HG03196 (cell line): ENCODE results near the gene PPIB.

Source experiments
- ATAC-seq: cut with Tn5 transposase; IDR thresholded peaks from one replicate; pipeline ENCODE4 v1.9.1; 2021; ENCODE audit not compliant: unreplicated experiment

PPIB gene

DNA sequence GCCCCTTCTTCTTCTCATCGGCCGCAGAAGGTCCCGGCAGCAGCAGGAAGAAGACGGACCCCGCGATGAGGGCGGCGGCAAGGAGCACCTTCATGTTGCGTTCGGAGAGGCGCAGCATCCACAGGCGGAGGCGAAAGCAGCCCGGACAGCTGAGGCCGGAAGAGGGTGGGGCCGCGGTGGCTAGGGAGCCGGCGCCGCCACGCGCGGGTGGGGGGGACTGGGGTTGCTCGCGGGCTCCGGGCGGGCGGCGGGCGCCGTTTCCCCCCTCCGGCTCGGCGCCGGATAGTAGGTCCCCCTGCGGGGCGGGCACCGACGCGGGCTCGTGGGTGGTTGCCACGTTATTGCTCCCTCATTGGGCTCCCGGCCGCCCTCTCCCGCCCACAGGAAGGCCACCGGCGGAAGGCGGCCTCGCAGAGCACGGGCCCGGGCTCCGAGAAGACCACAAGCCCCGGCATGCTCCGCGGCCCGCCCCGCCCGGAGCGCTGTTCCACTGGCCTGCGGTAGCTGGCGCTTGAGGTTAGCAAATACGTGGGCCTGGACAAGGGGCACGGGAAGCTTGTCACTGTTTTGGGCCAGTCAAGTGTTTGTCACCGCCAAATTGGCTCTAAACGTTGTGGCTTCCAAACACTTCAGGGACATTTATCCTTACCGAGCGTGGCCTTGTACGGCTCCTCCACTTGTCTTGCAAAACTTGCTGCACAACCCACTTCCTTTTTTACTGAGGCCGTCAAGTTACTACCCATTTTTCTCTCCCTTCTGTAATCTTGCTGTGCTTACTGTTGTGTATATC is at the start of gene PPIB:
PPIB (minus strand) TSS at position 154 of the 790 bp plus-strand sequence; CDS start at position 118, 36 bp downstream.
- ATAC-seq = peak; percentile 89

DNA sequence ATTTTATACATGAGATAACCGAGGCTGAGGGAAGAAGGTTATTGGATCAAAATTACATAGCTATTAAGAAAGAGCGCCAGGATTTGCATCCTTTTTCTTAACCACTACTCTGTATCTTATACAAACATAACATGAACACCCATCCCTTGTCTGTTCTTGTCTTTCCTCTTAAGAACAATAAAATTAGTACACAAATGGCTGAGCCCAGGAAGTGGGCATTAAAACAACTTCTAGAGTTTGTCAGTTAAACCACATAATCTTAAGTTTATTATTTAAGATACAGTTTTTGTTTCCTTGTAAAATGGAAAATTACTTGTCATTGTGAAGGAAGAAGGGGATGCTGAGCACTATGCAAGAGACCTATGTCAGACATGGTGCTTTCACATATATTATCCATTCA is 48.9 kb upstream of the PPIB start:
- ATAC-seq = no peak

DNA sequence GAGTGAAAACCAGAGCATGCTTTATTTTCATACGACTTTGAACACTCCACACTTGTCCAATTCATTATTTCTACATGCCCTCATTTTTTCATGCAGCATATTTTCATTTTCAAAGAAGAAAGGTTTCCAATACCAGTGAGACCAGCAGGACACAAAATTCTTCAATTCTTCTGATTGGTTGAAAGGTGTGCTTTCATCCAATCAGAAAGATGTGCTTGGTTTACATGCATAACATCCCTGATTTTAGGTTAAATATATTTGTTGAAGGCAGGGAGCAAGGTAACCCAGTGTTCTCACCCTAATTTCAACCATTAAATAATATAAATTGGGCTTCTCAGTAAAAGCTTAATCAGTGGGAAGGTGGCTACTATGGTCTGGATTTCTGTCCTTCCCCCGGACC is 47.5 kb upstream of the PPIB start:
- ATAC-seq = no peak

DNA sequence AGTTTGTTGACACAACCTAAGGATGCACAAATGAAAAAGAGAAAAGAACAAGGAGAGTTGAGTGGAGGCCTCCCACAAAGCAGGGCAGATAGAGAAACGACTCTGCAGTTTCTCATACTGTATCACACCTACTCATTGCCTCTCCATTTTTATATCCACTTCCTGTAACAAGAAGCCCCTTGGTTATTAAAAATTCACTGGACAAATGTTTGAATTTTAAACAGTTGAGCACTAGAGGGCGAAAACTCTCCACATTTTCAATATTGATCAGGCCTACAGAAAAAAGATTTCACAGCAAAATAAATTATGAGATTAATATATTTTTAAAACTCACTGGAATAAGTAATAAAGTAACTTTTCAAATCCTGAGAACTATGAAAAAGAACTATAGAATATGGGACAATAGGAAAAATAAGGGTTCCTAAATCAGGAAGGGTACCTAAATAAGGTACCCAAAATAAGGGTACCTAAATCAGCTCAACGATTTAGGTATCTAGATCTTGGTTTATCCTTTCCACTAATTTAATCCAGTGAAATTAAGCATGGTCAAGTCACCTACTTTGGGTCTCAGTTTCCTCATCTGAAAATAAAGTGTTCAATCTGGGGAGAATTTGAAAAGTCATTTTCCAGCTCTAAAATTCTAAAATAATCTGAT is 47.0 kb upstream of the PPIB start:
- no peak for ATAC-seq

DNA sequence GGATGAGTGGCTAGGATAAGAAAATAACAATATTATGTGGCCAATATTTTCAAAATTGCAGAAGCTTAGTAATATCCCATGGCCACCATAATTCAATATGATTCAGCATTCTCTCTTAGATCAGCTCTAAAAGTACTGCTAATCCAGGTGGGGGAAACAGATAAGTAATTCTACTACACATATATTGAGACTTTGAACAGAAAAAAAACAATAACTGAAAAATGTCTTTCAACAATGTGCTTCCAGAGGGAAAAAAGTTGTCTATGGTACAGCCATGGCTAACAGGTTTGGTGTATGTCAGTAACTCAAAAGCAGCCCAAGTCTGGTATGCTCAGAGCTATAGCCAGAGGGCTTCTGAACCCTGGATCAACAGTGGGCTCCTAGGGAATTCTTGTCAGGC is 42.4 kb upstream of the PPIB start:
- ATAC-seq = no peak

DNA sequence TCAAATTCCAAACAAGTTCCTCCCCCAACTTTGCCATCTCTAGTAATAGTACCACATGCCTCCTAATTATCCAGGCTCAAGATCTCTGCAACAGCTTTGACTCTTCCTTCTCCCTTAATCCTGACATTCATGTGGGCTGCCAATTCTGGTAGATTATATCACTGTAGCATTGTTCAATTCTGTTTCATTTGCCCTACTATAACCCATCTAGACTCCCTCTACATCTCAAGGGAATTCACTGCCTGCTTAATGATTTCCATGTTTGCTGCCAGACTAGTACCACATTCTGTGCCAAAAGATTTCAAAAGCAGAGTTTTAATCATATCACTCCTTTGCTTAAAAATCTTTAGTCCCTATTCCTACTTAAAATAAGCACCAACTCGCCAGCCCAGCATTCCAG is 34.6 kb upstream of the PPIB start:
- no peak for ATAC-seq

DNA sequence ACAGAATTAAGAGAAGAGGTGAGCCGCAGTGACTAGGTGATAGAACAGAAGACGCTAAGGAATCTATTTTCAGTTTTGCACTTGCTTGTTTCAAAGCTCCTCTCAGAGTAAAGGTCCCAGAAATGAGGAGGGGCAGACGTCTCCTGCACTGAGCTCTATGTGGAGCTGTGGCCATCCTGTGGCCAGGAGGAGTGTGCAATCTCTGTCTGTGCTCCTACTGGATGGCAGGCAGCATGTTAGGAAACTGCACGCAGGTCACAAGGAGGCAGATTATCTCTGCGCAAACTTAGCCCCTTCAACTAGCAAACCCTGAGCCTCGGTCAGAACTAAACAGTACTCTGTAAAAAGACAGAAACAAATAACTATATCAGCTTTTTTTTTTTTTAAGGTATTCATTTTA is 31.1 kb upstream of the PPIB start:
- ATAC-seq = no peak

DNA sequence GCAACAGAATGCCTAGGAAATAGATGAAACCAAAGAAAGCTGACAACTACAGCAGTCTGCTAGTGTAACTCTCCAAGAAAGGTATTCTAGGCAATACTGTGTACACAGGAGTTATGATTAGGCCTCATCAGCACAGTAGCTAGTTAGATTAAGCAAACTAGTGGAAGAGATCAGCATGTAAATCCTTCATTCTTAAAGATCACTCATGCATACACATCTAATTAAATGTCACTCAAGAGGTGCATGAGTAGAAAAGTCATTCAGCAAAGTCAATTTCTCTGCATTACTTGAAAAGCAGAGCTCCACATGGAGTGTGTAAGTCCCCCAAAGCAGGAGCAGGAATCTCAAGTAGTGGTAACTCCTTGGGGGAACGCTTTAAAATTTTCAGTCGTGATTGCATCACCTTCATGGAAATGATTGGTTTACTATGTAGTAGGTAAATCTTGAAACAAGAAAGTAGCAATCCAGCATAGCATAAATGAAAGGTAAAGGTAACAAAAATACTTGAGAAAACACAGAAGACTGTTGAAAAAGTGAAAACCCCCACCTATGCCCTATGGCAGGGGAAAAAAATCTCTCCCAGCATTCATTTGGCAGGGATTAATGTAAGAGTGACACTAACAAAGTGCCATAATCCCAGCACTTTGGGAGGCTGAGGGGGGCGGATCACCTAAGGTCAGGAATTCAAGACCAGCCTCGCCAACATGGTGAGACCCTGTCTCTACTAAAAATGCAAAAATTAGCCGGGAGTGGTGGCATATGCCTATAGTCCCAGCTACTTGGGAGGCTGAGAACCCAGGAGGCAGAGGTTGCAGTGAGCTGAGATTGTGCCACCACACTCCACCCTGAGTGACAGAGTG is 29.4 kb upstream of the PPIB start:
- ATAC-seq = no peak

DNA sequence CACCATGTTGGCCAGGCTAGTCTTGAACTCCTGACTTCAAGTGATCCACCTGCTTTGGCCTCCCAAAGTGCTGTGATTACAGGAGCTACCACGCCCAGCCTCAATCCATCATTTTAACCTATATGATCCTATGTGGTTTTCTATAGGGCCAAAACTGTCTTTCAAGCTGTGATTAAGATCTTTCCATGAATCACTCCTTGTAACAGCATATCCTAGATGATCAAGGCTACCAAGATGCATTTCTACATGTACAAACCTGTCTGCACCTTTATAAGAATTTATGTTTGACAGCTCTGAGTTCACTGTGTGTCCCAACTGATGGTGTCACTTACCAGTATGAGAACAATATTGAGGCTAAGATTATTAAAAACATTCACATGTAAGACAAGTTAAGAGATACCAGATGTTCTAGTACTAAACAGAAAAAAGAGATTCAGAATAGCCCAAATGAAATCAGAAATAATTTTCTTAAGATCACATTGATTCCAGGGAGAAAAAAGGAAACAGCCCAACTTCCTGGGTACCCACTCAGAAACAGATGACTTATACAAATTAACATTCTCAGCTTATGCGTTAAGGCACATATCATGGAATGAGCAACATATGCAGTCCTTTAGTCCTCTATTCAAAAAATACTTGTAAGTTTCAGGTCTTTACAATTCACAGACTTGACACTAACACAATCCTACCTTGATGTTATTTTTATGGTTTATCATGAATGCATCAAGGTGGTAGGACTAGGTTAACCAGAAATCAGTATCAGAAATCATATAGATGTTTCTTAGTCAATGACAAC is 24.8 kb upstream of the PPIB start:
- ATAC-seq = no peak

DNA sequence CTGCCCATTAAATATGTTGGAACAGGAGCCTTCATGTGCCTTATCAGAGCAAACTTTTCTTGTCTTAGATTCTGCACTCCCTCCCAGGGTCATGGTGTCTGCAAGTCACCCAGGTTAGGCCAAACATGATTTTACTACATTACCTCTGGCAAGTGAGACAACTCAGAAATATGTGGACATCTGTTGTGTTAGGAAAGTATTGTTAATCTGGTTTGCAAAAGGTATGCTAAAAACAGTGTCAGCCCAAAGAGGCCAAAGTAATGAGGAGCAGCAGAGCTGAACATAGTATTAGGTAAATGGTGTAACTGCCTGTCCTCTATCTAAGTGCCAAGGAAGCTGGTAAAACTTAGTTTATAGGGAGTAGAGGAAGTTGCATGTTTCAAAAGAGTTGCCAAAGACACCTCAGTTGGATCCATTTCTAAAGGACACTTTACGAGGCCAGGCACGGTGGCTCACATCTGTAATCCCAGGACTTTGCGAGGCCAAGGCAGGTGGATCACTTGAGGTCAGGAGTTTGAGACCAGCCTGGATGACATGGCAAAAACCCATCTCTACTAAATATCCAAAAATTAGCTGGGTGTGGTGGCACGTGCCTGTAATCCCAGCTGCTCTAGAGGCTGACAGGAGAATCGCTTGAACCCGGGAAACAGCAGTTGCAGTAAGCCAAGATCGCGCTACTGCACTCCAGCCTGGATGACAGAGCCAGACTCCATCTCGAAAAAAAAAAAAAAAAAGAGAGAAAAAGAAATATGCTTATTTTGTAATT is 22.5 kb upstream of the PPIB start:
- ATAC-seq = no peak

DNA sequence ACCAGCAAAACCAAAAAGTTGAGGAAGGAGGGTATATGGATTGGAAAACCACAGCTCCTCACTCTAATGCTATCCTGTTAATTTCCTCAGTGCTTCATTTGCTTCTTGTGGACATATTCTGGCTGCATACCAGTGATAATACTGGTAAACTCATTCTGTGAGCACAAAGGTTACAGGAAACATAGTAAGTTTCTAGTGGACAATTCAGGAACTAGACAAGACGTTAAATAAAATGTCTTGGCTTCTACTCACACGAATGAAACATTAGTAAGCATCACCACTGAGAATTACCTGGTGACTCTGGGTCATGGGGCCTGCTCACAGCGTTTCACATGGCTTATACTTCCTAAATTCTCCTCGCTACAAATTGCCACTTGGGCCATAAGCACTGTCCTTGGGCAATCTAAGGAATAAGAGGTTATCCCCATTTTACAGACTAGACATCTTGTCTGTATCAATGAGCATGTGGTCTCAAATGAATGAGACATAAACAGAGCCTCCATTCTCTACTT is 20.1 kb upstream of the PPIB start:
- ATAC-seq = no peak

DNA sequence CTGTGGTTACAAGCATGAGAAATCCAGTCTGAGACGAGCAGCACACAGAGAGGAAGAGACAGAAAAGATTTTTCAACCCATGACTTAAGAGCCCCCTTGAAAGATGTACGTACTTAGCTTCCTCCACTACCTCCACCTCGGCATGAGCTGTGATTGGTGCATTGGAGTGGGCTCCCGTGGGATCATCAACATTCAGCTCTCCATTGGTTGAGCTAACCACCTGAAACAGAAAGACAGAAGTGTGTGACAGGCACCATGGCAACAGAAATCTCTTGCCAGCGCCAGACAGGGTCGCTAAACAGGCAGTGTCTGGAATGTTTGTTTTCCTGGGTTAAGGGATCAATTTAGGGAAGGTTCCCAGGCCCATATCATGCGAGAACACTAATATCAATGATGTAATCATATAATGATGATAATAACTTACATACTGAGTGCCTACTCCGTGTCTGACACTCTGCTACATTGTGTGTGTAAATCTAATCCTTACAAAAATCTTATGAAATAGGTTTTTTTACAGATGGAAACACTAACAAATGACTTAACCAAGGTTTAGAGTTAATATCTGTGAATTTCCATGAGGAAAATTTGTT is 17.5 kb upstream of the PPIB start:
- ATAC-seq = no peak

DNA sequence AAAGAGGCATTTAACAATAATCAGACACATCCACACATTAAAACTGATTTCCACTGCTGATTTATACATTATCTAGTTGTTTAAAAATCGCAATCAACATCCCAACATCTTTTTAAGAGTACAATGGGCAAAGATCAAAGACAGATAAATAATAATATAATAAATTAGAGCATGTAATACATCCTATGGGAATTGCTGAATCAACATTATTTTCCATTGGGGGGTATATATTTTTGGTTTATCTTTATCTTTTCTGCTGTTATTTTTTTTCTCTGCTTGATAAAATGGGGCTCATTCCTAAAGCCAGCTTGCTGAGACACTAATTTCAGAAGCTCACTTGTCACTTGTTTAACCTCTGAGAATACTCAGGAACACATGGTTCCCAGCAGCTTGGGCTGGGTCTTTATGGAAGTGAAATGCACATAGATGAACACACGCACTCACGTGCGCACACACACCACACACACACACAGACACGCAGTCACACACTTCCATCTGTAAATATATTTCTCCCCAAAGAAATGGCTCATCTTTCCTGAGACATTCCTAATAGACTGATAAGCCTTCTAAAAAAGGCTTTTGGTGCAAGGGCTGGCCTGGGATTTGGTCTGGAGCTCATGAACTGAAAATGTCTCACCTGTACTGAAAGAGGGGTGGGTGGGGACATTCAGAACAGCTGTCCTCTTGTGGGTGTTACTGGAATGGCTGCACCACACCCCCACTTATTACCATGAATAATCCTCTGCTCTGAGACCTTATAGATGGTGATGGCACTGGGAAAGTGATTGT is 3.5 kb upstream of the PPIB start:
- ATAC-seq = no peak

DNA sequence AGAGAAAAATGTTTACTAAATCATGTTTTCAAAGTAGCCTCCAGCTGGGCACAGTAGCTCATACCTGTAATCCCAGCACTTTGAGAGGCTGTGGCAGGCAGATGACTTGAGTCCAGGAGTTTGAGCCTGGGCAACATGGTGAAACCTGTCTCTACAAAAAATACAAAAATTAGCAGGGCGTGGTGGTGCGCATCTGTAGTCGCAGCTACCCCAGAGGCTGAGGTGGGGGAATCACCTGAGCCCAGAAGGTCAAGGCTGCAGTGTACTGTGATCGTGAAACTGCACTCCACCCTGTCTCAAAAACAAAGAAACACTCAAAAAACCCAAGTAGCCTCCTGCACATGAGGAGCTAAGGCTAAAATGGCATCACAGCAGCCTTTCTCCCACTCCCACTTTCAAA is 1.6 kb upstream of the PPIB start:
- ATAC-seq = no peak

DNA sequence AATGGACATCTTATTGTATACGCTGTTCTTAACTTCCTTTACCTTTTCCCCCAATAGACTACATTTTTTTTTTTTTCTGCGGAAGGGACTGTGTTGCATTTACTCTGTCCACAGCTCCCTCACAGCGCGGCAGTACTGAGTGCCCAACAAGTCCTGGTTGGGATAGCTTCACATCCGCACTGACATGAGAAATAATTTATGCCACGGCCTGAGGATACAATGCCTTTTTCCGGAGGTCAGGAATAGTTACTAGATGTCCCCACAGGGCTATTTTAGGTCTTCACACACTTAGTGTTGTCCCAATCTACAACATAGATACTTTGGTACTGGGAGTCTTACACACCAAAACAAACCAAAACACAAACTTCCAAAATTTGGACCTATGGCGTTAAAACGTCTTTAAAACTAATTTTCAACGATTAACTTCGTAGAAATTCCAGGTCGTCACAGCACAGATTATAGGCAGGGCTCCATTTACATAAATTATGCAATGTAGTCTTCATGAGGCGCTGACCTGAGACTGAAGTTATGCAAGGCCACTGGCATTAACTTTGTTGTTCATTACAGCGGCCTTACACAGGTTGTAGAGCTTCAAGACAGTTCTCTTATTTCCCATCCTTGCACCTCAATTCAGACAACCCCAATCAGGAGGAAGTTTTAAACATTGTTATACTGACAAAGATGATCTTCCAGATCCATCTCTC is 989 bp upstream of the PPIB start:
- peak; percentile 11 for ATAC-seq

DNA sequence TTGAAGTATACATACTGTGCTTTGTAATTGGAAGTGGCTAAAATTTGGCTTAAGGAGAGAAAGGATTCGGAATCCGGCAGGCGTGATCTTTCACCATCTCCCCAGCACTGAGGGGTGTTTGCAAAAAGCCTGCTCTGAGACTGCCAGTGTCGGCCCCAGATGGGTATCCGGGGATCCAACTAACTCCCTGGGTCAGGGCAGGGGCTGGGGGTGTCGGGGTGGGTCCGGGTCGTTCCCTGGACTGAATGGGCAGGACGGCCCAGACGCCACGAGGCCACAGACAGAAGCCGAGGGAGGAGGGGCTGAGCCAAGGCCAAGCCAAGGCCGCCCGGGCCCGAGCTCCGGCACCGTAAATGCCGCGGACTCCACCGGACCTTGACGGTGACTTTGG is 349 bp downstream of the PPIB start:
- peak; percentile 14 for ATAC-seq

DNA sequence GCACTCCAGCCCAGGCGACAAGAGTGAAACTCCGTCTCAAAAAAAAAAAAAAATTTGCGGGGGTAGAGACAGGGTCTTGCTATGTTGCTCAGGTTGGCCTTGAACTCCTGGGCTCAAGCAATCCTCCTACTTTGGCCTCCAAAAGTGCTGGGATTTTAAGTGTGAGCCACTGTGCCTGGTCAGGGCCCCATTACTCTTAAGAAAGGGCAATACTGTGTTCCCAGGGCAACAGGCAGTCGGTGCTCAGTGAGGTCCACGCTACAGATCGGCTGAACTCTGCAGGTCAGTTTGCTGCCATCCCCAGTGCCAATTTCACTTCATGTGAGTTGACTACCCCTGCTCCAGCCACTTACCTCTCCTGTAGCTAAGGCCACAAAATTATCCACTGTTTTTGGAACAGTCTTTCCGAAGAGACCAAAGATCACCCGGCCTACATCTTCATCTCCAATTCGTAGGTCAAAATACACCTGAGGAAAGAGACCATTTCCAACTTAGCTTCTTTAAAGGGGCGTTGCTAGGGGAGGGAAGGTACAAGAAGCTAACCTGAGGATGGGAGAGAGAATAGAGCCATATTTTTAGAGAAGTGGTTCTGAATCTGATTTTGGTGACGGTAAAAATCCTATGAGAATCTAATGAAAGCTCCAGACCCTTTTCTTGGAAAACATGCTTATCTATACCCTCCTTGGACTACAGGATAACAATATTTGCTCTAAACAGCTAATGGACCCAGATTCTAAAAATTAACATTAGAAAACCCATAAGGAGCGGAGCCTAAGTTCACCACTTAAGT is 939 bp downstream of the PPIB start:
- ATAC-seq = no peak
